SK-N-MC (cell line): ENCODE data around the gene P2RX4.

Experiments
- EZH2 ChIP-seq: fragments of 200-600 bp; sonication (generic); IDR thresholded peaks from one replicate; pipeline ENCODE4 v1.6.1; 2017; ENCODE audit warnings: antibody characterized with exemption
- FOXP2 ChIP-seq: optimal IDR thresholded peaks from 2 replicates; pipeline ENCODE3; 2011; ENCODE audit warnings: mild to moderate bottlenecking, moderate library complexity; ENCODE audit not compliant: insufficient read depth; ENCODE audit errors: extremely low read length, control extremely low read depth
- POLR2AphosphoS5 ChIP-seq: IDR thresholded peaks from 2 replicates; pipeline ENCODE4 v1.6.1; 2012; ENCODE audit warnings: mild to moderate bottlenecking, low read depth, low read length, borderline replicate concordance

DNA sequence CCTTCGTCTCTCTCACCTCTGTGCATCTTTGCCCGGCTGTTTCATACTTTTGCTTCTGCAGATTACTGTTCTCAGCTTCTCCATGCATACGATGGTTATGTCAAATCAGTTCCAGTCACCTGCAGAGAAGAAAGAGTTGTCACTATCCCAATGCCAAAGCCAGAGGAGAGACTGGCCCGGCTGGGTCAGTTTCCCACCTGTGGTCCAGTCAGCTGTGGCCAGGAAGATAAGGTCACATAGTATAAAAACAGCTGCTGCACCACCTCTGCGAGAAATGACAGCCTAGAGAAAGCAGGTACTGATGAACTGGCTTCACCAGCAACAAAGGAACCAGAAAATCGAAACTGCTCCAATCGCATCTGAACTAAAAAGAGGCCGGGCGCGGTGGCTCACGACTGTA, 6.4 kb upstream of the P2RX4 start:
- TF ChIP-seq EZH2 = no peak
- TF ChIP-seq POLR2AphosphoS5 = no peak
- TF ChIP-seq FOXP2 = no peak
